PC-9 (cell line): ENCODE results near the gene NKX2-3.

Experiments used
- CTCF ChIP-seq: fragments of 200-600 bp; sonication (generic); conservative IDR thresholded peaks from 2 replicates; pipeline ENCODE4 v1.6.1; 2017; ENCODE audit warnings: mixed run types, antibody characterized with exemption, mild to moderate bottlenecking, moderate library complexity
- EZH2 ChIP-seq: fragments of 200-600 bp; sonication (generic); IDR thresholded peaks from 2 replicates; pipeline ENCODE4 v1.8.0; 2017; ENCODE audit warnings: antibody characterized with exemption, low read depth

- TF ChIP-seq CTCF = no peak
- no peak for TF ChIP-seq EZH2
Observed at GRCh38 chr10:99579971-99580370, 47.2 kb downstream of the NKX2-3 start.
